ENCODE results near the gene HSD17B2.
A peak's percentile ranks its signal among the peaks of the same experiment; 100 is the strongest.

Gene HSD17B2

DNA sequence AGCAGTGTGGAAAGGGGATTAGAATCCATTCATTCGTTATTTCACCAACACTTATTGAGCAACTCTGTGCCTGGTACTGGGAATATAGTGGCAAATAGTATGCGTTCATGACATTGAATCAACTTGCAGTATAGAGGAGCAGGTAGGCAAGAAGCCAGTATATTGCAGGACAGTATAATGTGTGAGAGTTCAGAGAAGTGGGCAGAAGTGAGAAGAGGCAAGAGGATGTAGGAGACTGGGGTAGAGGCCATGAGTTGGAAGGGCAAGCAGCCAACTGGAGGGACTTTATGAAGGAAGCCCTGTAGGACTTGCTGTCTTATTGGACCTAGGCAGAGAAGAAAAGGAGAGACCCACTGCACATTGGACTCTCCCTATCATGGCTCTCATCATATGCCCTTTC is 12.3 kb downstream of the HSD17B2 start:
- peaks cover 4% of the 10 kb centered on the region for H3K27me3 Mint-ChIP-seq
- no peak overlapping the region for H3K4me3 Mint-ChIP-seq
- CTCF ChIA-PET = no interaction called here
- no peak for DNase-seq
- no peaks in the 10 kb centered on the region for H3K9me3 Mint-ChIP-seq
- H3K27ac Mint-ChIP-seq = no peak overlapping the region
- no peaks in the 10 kb centered on the region for H3K36me3 Mint-ChIP-seq
- no peaks in the 10 kb centered on the region for H3K4me1 Mint-ChIP-seq

DNA sequence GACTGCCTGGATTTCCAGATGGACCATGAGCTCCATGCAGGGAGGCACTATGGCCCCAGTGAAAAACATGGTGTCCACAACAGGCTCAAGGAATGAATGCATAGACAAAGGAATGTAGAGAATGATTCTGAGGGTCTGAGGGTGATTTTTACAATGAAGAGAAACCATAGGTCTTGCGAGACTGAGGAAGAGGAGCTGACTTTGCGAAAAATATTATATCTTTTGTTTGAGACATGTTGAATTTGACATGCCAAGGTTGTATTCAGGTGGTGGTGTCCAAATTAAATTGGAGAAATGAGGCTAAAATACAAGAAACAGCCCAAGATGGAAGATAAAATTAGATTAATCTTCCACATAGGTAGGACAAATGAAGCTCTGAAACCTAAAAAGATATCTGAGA is 12.7 kb downstream of the HSD17B2 start:
- no peak overlapping the region for H3K27ac Mint-ChIP-seq
- CTCF ChIA-PET = no interaction called here
- H3K4me1 Mint-ChIP-seq = no peaks in the 10 kb centered on the region

DNA sequence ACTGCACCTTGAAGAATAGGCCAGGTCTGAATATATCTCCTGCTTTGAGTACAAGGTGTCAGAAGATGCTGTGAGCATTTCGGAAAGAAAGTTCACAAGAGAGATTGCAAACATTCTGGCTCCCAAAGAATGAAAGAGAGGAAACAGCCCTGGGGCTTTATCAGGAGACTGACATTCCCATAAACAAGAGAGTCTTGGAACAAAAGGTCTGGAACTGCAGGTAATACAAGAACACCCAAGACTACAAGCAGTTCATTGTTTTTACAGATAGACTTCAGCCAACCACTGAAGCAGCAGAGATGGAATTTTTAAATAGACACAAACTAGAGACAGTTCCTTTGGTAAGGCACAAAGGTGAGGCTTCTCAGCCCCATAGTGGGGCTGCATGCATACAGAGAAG is 14.4 kb downstream of the HSD17B2 start:
- Mint-ChIP-seq H3K27ac (no peak overlapping the region), H3K4me3 (no peak overlapping the region), H3K27me3 (peaks cover 4% of the 10 kb centered on the region), H3K4me1 (no peaks in the 10 kb centered on the region), H3K36me3 (no peaks in the 10 kb centered on the region), H3K9me3 (no peaks in the 10 kb centered on the region)
- CTCF ChIA-PET = interaction anchor here (0.6 to 1.2 kb wide), 2 partner anchors 15 to 18 kb away, joined by 3 to 4 read pairs; no protein-coding TSS in a partner anchor
- no peak for DNase-seq

More for the DNA sequence above, 12.7 kb downstream of the HSD17B2 start:
- no peak overlapping the region for H3K4me3 Mint-ChIP-seq
- H3K27me3 Mint-ChIP-seq = peaks cover 4% of the 10 kb centered on the region
- DNase-seq = no peak
- no peaks in the 10 kb centered on the region for H3K9me3 Mint-ChIP-seq
- H3K36me3 Mint-ChIP-seq = no peaks in the 10 kb centered on the region

DNA sequence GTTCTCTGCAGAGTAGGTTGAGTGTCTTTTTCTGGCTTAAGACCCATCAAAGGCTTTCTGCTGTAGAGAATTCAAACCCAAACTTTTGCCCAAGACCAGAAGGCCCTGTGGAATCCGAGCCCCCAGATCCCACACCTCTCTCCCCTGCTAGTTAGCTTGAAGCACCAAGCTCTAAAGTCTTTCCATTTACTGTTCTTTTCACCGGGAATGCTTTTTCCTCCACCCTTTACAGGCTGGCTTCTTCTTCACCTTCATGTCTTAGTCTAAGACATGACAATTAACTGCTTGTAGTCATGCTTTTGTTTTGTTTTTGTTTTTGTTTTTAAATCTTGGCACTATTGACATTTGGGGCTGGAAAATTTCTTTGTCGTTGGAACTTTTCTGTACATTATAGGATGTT is 15.5 kb downstream of the HSD17B2 start:
- no peak overlapping the region for H3K4me3 Mint-ChIP-seq
- H3K27me3 Mint-ChIP-seq = peaks cover 4% of the 10 kb centered on the region
- H3K27ac Mint-ChIP-seq = no peak overlapping the region
- H3K4me1 Mint-ChIP-seq = no peaks in the 10 kb centered on the region
- no peak for DNase-seq
- no peaks in the 10 kb centered on the region for H3K9me3 Mint-ChIP-seq
- no peaks in the 10 kb centered on the region for H3K36me3 Mint-ChIP-seq
- CTCF ChIA-PET = no interaction called here

DNA sequence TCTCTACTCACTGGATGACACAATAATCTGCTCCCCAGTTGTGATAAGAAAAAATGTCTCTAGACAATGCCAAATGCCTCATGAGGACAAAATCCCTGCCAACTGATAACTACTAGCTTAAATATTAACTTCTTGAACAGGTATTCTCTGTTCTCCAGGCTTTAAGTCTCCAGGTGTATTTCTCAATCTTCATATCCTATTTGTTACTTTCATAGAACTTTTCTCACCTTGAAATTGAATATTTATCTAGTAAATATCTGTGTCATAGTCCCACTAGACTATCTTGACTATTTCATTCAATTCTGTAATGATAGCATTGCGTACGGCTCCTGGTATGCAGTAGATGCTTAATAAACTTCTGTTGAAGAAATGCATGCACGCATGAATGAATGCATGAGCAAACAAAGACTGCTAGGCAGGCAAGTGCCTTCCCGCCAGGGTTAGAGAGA is 15.9 kb downstream of the HSD17B2 start:
- peaks cover 4% of the 10 kb centered on the region for H3K27me3 Mint-ChIP-seq
- no peaks in the 10 kb centered on the region for H3K36me3 Mint-ChIP-seq
- DNase-seq = no peak
- no peak overlapping the region for H3K4me3 Mint-ChIP-seq
- CTCF ChIA-PET = no interaction called here
- no peaks in the 10 kb centered on the region for H3K9me3 Mint-ChIP-seq
- no peaks in the 10 kb centered on the region for H3K4me1 Mint-ChIP-seq
- H3K27ac Mint-ChIP-seq = no peak overlapping the region

DNA sequence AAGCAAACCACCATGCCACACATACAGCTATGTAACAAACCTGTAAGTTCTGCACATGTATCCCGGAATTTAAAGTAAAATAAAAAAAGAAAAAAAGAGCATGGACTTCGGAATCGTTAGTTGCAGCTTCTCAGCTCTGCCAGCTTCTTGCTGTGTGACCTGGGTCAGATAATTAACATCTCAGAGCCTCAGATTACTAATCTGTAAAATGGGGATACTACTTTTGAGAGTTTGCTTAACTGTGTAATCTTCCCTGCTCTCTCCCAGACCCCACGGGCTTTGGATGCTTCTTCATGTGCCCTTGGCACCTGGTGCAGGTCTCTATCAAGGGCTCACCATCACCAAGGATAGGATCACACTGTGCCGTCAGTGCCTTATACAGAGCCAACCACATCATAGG is 16.6 kb downstream of the HSD17B2 start:
- Mint-ChIP-seq H3K27ac (no peak overlapping the region), H3K9me3 (no peaks in the 10 kb centered on the region), H3K4me1 (no peaks in the 10 kb centered on the region), H3K27me3 (peaks cover 4% of the 10 kb centered on the region), H3K4me3 (no peak overlapping the region), H3K36me3 (no peaks in the 10 kb centered on the region)
- no peak for DNase-seq
- CTCF ChIA-PET = no interaction called here

DNA sequence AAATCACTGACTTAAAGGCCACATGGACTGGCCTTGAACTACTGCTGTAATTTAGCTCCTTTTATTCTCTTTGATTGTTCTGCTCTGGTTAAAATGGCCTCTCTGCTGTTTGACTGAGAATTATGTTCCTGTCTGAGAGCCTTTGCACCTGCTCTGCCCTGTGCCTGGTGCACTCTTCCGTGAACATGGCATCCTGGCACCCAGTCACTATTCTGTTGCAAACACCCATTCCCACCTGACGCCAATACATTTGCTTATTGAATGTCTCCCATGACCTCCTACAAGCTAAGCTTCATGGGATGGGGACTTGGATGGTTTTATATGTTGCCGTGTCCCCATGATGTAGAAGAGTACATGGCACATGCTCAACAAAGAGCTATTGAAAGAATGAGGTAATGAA is 20.1 kb downstream of the HSD17B2 start:
- no peak overlapping the region for H3K27ac Mint-ChIP-seq
- peaks cover 5% of the 10 kb centered on the region for H3K27me3 Mint-ChIP-seq
- no peaks in the 10 kb centered on the region for H3K4me1 Mint-ChIP-seq
- no peaks in the 10 kb centered on the region for H3K36me3 Mint-ChIP-seq
- no peak overlapping the region for H3K4me3 Mint-ChIP-seq
- DNase-seq = no peak
- H3K9me3 Mint-ChIP-seq = no peaks in the 10 kb centered on the region
- CTCF ChIA-PET = no interaction called here

DNA sequence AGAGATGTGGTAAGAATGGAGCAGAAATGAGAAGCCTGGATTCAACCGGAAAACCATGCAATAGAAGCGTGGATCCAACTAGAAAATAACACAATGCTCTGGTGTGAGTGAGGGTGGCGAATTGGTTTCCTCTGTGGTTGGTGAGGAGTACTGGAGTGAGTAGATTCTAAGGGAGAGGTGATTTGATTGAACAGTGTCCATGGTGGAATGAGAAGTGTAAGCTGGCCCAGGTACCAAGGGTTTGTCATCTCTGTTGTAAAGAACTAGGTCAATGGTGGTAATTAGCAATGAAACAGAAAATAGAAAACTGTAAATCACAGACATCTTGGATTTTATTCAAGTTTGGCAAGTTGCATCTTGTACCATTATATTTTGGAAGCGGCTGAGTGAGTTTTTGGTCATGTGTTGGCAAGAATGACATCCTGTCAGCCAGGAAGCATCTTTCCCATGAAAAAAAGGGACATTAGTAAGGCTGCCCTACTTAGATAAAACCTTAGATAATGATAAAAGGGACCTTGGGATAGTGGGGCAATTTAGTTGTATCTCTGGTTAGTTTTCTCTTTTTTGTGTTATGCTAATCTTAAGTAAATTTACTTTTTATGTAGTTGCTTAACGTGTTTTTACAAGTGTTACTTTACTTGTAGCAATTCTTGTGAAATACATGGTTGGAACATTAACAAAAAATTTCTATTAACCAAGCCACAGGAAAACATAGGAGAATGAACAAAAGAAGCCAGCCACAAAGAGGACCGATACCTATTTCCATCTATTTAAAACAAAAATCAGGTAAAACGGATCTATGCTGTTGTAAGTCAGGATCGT is 20.9 kb downstream of the HSD17B2 start:
- H3K9me3 Mint-ChIP-seq = no peaks in the 10 kb centered on the region
- no peak for DNase-seq
- no peaks in the 10 kb centered on the region for H3K36me3 Mint-ChIP-seq
- H3K4me1 Mint-ChIP-seq = no peaks in the 10 kb centered on the region
- H3K27ac Mint-ChIP-seq = no peak overlapping the region
- CTCF ChIA-PET = no interaction called here
- no peak overlapping the region for H3K4me3 Mint-ChIP-seq
- peaks cover 12% of the 10 kb centered on the region for H3K27me3 Mint-ChIP-seq

DNA sequence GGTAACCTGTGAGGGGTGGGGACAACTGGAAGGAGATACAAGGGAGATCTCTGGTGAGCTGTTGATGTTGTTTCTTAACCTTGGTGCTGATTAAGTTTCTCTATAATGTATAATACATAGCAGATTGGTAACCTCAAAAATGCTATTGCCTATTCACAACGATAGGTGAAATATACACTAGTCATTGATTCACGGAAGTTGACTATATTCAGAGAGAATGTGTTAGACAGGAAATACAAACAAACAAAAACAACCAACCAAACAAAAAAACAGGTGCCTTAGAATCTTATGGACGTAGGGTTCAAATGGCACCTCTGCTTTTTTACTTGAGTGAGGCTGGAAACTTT is 21.5 kb downstream of the HSD17B2 start:
- CTCF ChIA-PET = no interaction called here
- no peak for DNase-seq
- no peak overlapping the region for H3K4me3 Mint-ChIP-seq
- H3K9me3 Mint-ChIP-seq = no peaks in the 10 kb centered on the region
- H3K4me1 Mint-ChIP-seq = no peaks in the 10 kb centered on the region
- H3K36me3 Mint-ChIP-seq = no peaks in the 10 kb centered on the region
- peaks cover 12% of the 10 kb centered on the region for H3K27me3 Mint-ChIP-seq
- no peak overlapping the region for H3K27ac Mint-ChIP-seq

DNA sequence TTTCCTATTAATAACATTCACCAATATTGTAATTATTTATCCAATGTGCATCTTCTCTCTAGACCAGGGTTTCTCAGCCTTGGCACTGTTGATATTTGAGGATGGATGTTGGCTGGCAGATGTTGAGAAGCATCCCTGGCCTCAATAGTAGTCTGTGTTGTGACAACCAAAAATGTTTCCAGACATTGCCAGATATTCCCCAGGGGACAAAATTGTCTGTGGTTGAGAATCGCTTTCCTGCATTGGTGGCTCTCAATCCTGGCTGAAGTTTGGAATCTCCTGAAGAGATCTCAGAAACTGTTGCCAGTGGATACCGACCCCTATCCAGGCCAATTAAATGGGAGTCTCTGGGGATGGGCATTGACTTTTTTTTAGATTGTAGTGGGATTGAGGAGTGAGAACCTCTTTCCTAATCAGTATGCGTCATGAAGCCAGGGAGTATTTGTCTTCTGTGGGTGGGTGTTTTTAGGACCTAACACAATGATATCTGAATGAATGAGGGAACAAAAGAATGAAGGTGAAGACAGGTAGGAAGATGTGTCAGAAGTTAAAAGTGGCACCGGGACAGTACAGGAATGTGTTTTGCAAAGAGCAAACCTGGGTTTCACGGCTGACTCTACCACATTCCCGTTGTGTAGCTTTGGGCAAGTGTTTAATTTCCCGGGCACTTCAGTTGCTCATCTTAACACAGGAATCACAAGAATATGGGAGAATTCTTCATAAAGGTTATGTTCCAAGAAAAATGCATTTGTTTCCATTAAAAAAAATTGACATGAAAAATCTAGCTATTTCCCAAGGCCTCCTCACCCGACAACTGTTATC is 24.3 kb downstream of the HSD17B2 start:
- CTCF ChIA-PET = interaction anchor here (0.6 kb wide), 1 partner anchor 24 kb away, joined by 4 read pairs; no protein-coding TSS in a partner anchor
- DNase-seq = no peak
- H3K36me3 Mint-ChIP-seq = no peaks in the 10 kb centered on the region
- H3K9me3 Mint-ChIP-seq = no peaks in the 10 kb centered on the region
- no peak overlapping the region for H3K4me3 Mint-ChIP-seq
- peaks cover 20% of the 10 kb centered on the region for H3K27me3 Mint-ChIP-seq
- H3K27ac Mint-ChIP-seq = no peak overlapping the region
- H3K4me1 Mint-ChIP-seq = no peaks in the 10 kb centered on the region

DNA sequence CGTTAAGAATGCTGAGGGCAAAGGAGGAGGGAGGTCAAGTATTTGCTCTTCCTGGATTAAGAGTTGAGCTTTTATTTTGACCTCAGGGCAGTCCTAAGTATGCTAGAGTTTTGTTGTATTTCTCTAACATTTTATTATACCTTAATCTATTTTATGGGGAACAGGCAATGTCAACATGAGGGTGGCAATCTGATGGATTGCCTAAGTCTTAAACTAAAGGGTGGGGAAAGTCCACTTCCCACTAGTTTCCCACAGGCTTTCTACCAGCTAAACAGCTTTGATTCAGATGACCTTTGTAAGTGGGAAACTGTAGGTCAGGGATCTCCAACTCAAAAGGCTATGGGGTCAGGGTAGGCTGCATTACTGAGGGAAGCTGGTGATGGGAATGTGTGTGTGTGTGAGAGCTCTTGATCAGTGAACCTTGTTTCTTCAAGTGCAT is 24.9 kb downstream of the HSD17B2 start:
- CTCF ChIA-PET = interaction anchor here (0.6 kb wide), 1 partner anchor 23 kb away, joined by 4 read pairs; no protein-coding TSS in a partner anchor
- Mint-ChIP-seq H3K36me3 (no peaks in the 10 kb centered on the region), H3K27ac (no peak overlapping the region), H3K27me3 (peaks cover 24% of the 10 kb centered on the region), H3K4me3 (no peak overlapping the region), H3K4me1 (no peaks in the 10 kb centered on the region), H3K9me3 (no peaks in the 10 kb centered on the region)
- no peak for DNase-seq

DNA sequence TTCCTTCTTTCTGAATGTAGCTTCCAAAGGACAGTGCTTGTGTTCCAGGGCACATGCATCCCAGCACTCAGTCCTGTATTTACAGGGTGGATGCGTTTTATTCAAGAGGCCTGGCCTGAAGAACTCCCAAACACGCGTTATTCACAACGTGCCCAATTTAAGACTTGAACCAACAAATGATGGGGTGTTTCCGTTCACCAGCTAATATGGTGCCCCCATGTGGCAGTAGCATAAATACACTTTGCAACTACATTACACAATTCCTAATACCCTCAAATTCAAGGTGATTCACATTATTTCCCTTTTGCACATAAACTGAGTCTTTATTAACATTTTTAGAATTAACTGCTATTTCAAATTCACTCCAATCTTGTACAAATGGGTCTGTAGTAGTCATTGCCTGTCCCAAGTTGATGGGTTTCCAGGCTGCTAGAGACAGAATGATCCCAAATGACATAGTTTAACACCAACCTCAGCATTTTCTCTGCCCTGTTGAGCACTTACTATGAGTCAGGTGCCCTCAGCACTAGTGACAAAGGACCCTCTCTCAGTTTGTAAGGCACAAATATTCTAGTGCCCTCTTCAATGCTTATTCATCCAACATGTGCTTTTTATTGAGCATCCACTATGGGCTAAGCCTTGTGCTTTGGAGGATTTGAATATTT is 26.9 kb downstream of the HSD17B2 start:
- CTCF ChIA-PET = interaction anchor here (0.6 to 2.0 kb wide), 8 partner anchors 8 to 172 kb away, joined by 3 to 8 read pairs (median 4); no protein-coding TSS in a partner anchor
- Mint-ChIP-seq H3K4me1 (no peaks in the 10 kb centered on the region), H3K36me3 (no peaks in the 10 kb centered on the region), H3K27me3 (peaks cover 25% of the 10 kb centered on the region), H3K9me3 (no peaks in the 10 kb centered on the region), H3K27ac (no peak overlapping the region), H3K4me3 (no peak overlapping the region)
- peak; percentile 29 for DNase-seq

DNA sequence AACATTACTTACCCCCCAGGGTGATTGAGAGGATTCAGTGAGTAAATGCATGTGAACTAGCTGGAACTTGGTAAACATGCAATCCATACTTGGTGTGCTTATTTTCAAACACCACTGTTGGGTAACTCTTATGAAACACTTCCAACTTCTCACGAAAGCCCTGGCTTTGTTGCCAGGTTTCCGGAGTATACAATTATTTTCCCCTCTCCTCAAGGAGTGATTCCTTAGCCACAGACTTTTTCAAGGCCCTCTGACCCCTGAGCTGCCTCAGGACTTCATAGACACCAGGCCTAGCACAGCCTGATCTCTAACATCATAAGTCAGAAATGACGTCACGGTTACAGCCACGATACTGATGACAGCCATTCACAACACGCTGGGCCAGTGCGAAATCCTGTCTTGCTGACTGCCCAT is 27.6 kb downstream of the HSD17B2 start:
- no peaks in the 10 kb centered on the region for H3K36me3 Mint-ChIP-seq
- H3K4me3 Mint-ChIP-seq = no peak overlapping the region
- CTCF ChIA-PET = interaction anchor here (2.0 kb wide), 1 partner anchor 17 kb away, joined by 8 read pairs; no protein-coding TSS in a partner anchor
- H3K4me1 Mint-ChIP-seq = no peaks in the 10 kb centered on the region
- peaks cover 20% of the 10 kb centered on the region for H3K27me3 Mint-ChIP-seq
- no peaks in the 10 kb centered on the region for H3K9me3 Mint-ChIP-seq
- no peak overlapping the region for H3K27ac Mint-ChIP-seq
- DNase-seq = no peak

DNA sequence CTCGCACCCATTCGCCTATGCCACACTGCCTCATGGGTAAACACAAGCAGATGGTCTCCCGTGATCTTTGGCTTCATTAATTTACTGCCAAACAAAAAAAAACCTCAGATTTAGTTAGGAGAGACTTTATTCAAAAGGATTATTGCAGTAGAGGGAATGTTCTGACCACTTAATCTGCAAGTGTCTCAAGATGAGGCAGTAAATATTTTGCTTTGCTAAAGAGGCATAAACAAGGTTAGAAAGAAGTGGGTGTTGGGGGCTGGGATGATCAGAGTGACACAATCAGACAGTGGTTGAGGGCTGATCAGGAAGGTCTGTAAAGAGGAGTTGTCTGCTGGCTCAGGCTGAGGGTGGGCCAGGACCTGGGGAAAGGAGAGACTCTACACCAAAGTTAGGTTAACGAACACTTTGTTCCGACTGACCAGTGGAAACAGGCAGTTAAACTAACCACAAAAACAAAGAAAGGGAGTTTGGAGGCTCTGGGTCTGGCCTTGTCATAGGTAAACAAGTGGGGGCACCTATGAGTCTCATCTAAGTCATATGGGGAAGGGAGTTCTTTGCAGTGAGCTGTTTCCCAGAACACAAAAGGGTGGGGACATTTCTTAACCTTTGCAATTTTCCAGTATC is 28.5 kb downstream of the HSD17B2 start:
- Mint-ChIP-seq H3K4me3 (no peak overlapping the region), H3K27ac (no peak overlapping the region), H3K27me3 (peaks cover 20% of the 10 kb centered on the region), H3K36me3 (no peaks in the 10 kb centered on the region), H3K9me3 (no peaks in the 10 kb centered on the region), H3K4me1 (no peaks in the 10 kb centered on the region)
- DNase-seq = no peak
- CTCF ChIA-PET = no interaction called here

Measured in activated naive CD4-positive, alpha-beta T cell treated with anti-CD3 and anti-CD28 coated beads, Interleukin-2, amount 10 ng/mL, durations not matched to agents 7 days and 5 days (primary cell).